Endothelial cell of hepatic sinusoid (primary cell): ENCODE results near the gene SPNS2.

Experiments
- in situ Hi-C: cut with HindIII; loops from 2 replicates; pipeline ENCODE4 v1.10.0; 2017; ENCODE audit warnings: low sequenced_read_pairs

The SPNS2 gene

GRCh38 chr17:4518901-4519300, 20.2 kb downstream of the SPNS2 start:
- in situ Hi-C loops, result no loop called here

- in situ Hi-C loops, result no loop called here
These were observed 20.7 kb downstream of the SPNS2 start for GRCh38 chr17:4519361-4519788.

GRCh38 chr17:4520060-4520893, 21.6 kb downstream of the SPNS2 start:
- in situ Hi-C loops, result no loop called here

GRCh38 chr17:4520894-4521600, 22.4 kb downstream of the SPNS2 start:
- in situ Hi-C loops, result no loop called here

GRCh38 chr17:4522661-4523060, 24.0 kb downstream of the SPNS2 start:
- in situ Hi-C loops, result no loop called here

- in situ Hi-C loops, result no loop called here
These were observed 25.3 kb downstream of the SPNS2 start for GRCh38 chr17:4523946-4524345.

GRCh38 chr17:4525691-4526397, 27.2 kb downstream of the SPNS2 start:
- in situ Hi-C loops, result no loop called here

- in situ Hi-C loops, result no loop called here
These were observed 28.5 kb downstream of the SPNS2 start for GRCh38 chr17:4527134-4527533.

- in situ Hi-C loops, result no loop called here
These were observed 29.0 kb downstream of the SPNS2 start for GRCh38 chr17:4527566-4528125.

- in situ Hi-C loops, result no loop called here
These were observed 31.0 kb downstream of the SPNS2 start for GRCh38 chr17:4529533-4530152.

- in situ Hi-C loops, result no loop called here
These were observed 32.4 kb downstream of the SPNS2 start for GRCh38 chr17:4530799-4531730.

- in situ Hi-C loops, result no loop called here
These were observed 33.5 kb downstream of the SPNS2 start for GRCh38 chr17:4531988-4532736.

- in situ Hi-C loops, result no loop called here
These were observed 34.3 kb downstream of the SPNS2 start for GRCh38 chr17:4532860-4533522.

GRCh38 chr17:4533523-4534504, 35.1 kb downstream of the SPNS2 start:
- in situ Hi-C loops, result no loop called here

- in situ Hi-C loops, result no loop called here
These were observed 35.8 kb downstream of the SPNS2 start for GRCh38 chr17:4534515-4534914.

GRCh38 chr17:4534928-4535666, 36.4 kb downstream of the SPNS2 start:
- in situ Hi-C loops, result loop anchor here (5.0 kb wide), 1 partner anchor 113 kb away; no protein-coding TSS in a partner anchor
